ENCODE measurements around the gene ZNF550. TPM values are rescaled to one million over a fixed set of nuclear protein-coding genes. Genes with fewer than 3 reads are reported as not detected.

The ZNF550 gene
- total and polyA plus RNA-seq, 2 of the 13 experiments (the other 11 are each of a cell fraction or from before 2014, with no cell fraction given), result 8.6 to 9.1 TPM

DNA sequence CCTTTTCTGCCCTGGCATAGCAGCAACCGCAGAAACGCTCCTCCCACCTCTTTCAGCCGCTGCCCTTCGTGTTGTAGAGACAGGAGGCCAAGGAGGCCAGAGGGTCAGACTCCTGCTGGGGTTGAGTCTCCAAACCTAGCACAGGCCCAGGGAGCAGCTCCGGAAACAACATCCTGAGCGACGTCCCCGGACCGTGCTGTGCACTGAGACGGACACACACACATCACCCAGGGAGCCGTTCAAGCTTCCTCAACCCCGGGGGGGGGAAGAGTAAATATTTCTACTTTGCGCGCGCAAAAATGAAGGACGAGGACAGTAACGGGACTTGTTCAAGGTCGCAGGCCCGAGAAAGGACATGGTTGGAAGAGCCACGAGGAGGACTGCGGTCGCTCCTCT lies 657 bp downstream of the ZNF550 start (continued):
- TF ChIP-seq, protein P1, sequence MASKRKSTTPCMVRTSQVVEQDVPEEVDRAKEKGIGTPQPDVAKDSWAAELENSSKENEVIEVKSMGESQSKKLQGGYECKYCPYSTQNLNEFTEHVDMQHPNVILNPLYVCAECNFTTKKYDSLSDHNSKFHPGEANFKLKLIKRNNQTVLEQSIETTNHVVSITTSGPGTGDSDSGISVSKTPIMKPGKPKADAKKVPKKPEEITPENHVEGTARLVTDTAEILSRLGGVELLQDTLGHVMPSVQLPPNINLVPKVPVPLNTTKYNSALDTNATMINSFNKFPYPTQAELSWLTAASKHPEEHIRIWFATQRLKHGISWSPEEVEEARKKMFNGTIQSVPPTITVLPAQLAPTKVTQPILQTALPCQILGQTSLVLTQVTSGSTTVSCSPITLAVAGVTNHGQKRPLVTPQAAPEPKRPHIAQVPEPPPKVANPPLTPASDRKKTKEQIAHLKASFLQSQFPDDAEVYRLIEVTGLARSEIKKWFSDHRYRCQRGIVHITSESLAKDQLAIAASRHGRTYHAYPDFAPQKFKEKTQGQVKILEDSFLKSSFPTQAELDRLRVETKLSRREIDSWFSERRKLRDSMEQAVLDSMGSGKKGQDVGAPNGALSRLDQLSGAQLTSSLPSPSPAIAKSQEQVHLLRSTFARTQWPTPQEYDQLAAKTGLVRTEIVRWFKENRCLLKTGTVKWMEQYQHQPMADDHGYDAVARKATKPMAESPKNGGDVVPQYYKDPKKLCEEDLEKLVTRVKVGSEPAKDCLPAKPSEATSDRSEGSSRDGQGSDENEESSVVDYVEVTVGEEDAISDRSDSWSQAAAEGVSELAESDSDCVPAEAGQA (IDR thresholded peaks at IDR 0.05; ENCODE audit: low read depth), result no peak
- TF ChIP-seq, protein P1 (CRISPR knock-in tag; IDR thresholded peaks at IDR 0.05; ENCODE audit: borderline replicate concordance), result no peak
- TF ChIP-seq ZBTB10 (CRISPR knock-in tag; IDR thresholded peaks at IDR 0.05; ENCODE audit: borderline replicate concordance) (no peak), ZNF567 (CRISPR knock-in tag; IDR thresholded peaks at IDR 0.05; ENCODE audit: borderline replicate concordance) (no peak), CENPT (CRISPR knock-in tag; IDR thresholded peaks at IDR 0.05; ENCODE audit: low read depth) (no peak), ZNF629 (CRISPR knock-in tag; conservative IDR thresholded peaks at IDR 0.05) (no peak), ATAD3A (CRISPR knock-in tag; IDR thresholded peaks at IDR 0.05) (no peak), ESRRA (CRISPR knock-in tag; IDR thresholded peaks at IDR 0.05; ENCODE audit: low read depth) (no peak), SP2 (CRISPR knock-in tag; IDR thresholded peaks at IDR 0.05) (no peak), KIAA2018 (CRISPR knock-in tag; IDR thresholded peaks at IDR 0.05; ENCODE audit: borderline replicate concordance) (no peak)
- TF ChIP-seq, protein P2, sequence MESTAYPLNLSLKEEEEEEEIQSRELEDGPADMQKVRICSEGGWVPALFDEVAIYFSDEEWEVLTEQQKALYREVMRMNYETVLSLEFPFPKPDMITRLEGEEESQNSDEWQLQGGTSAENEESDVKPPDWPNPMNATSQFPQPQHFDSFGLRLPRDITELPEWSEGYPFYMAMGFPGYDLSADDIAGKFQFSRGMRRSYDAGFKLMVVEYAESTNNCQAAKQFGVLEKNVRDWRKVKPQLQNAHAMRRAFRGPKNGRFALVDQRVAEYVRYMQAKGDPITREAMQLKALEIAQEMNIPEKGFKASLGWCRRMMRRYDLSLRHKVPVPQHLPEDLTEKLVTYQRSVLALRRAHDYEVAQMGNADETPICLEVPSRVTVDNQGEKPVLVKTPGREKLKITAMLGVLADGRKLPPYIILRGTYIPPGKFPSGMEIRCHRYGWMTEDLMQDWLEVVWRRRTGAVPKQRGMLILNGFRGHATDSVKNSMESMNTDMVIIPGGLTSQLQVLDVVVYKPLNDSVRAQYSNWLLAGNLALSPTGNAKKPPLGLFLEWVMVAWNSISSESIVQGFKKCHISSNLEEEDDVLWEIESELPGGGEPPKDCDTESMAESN (CRISPR knock-in tag; conservative IDR thresholded peaks at IDR 0.05), result no peak

Measured in HepG2 (cell line).